Measurements from ENCODE around the gene CFTR. TPM values are rescaled to one million over a fixed set of nuclear protein-coding genes. Genes with fewer than 3 reads are reported as not detected.

Gene CFTR
- total and polyA plus RNA-seq, 10 of the 15 experiments (the other 5 are each of a cell fraction or from before 2014, with no cell fraction given) = 0.02 to 2.3 (median 0.21) TPM; not detected in 1

DNA sequence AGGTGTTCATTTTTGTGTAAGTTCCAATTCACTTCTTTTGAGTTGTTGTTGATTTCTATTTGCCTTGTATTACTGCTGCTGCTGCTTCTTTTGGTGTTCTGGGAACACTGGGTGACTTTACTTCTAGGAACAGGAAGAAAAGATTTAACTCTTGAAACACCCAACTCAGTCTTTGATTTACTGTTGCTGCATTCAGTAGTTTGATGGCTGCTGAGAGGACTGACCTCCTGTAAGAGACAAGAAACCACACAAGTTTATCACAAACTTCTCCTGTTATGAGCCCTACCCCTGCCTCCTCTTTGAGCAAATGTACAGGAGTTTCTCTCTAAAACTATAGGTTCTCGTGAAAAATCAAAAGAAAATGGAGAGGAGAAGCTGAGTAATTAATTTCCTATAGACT, 231.7 kb downstream of the CFTR start:
- POLR2A ChIA-PET = no interaction called here
- H3K4me1 ChIP-seq (ENCODE audit: control insufficient read depth, insufficient read depth, low read length) = no peaks in the 10 kb centered on the region
- H3K36me3 ChIP-seq (ENCODE audit: control insufficient read depth in 2 of 2, insufficient read depth in 2 of 2, low read length in 1 of 2) = no peaks in the 10 kb centered on the region
- no peak overlapping the region for H3K9ac ChIP-seq (ENCODE audit: control insufficient read depth, insufficient read depth, low read length)
- CTCF ChIA-PET = interaction anchor here (1.0 to 3.0 kb wide), 4 partner anchors 39 to 311 kb away, joined by 3 to 23 read pairs (median 15); no protein-coding TSS in a partner anchor
- H3K27me3 ChIP-seq (replicated peaks in 1 of 2; ENCODE audit: control insufficient read depth in 2 of 2, insufficient read depth in 2 of 2, low read length in 1 of 2) = no peaks in the 10 kb centered on the region
- H3K27ac ChIP-seq (ENCODE audit: control insufficient read depth, insufficient read depth) = no peak overlapping the region
- DNase-seq (ENCODE audit: low read depth, low spot score) = no peak
- no peak for FAIRE-seq
- SMC1A ChIA-PET (ENCODE audit: uncharacterized antibody, unreplicated experiment) = interaction anchor here (0.7 to 2.9 kb wide), 3 partner anchors 11 to 312 kb away, joined by 4 to 22 read pairs (median 4); no protein-coding TSS in a partner anchor
- no TSS peak for BruUV-seq (replicated peaks)
- ATAC-seq = no peak
- H3K9me3 ChIP-seq (replicated peaks; ENCODE audit: control insufficient read depth, insufficient read depth, low read length) = no peaks in the 10 kb centered on the region
- H3K4me2 ChIP-seq (ENCODE audit: control insufficient read depth, insufficient read depth) = no peak overlapping the region
- intact Hi-C loops (cut with micrococcal nuclease; ENCODE audit: unreplicated experiment) = no loop called here
- 8% methylated on average over 1 of the region's 1 CpG for WGBS (ENCODE audit: insufficient coverage, insufficient replicate concordance, low lambda C conversion rate, missing lambda C conversion rate)
- no peaks in the 10 kb centered on the region for H3K79me2 ChIP-seq (ENCODE audit: control insufficient read depth, insufficient read depth, low read length)
- RAD21 ChIA-PET (ENCODE audit: unreplicated experiment) = interaction anchor here (1.0 to 1.3 kb wide), 2 partner anchors 252 to 311 kb away, joined by 4 to 6 read pairs; no protein-coding TSS in a partner anchor
- in situ Hi-C loops (cut with MboI) = no loop called here
- H3K4me3 ChIP-seq = no peak overlapping the region
- no peaks in the 10 kb centered on the region for H4K20me1 ChIP-seq (ENCODE audit: control insufficient read depth, insufficient read depth)
- H2AFZ ChIP-seq (ENCODE audit: control insufficient read depth, low read depth, low read length) = no peak overlapping the region
- TF ChIP-seq IRF4 (IDR thresholded peaks at IDR 0.05; ENCODE audit: low read depth, low read length) (no peak), LARP7 (IDR thresholded peaks at IDR 0.05) (no peak), SUPT20H (IDR thresholded peaks at IDR 0.05; ENCODE audit: borderline replicate concordance, control insufficient read depth, low read depth, low read length) (no peak), SREBF1 (IDR thresholded peaks at IDR 0.05; ENCODE audit: low read length) (no peak), IKZF1 (conservative IDR thresholded peaks at IDR 0.05) (no peak), STAT1 (conservative IDR thresholded peaks at IDR 0.05) (no peak), CBX3 (IDR thresholded peaks at IDR 0.05; ENCODE audit: borderline replicate concordance, low read depth) (no peak), PAX8 (IDR thresholded peaks at IDR 0.05) (no peak), SUZ12 (IDR thresholded peaks at IDR 0.05; ENCODE audit: unreplicated experiment) (no peak), BRCA1 (IDR thresholded peaks at IDR 0.05; ENCODE audit: low read depth, low read length) (no peak), GABPA (IDR thresholded peaks at IDR 0.05; ENCODE audit: low read depth) (no peak)
- TF ChIP-seq, protein P1, sequence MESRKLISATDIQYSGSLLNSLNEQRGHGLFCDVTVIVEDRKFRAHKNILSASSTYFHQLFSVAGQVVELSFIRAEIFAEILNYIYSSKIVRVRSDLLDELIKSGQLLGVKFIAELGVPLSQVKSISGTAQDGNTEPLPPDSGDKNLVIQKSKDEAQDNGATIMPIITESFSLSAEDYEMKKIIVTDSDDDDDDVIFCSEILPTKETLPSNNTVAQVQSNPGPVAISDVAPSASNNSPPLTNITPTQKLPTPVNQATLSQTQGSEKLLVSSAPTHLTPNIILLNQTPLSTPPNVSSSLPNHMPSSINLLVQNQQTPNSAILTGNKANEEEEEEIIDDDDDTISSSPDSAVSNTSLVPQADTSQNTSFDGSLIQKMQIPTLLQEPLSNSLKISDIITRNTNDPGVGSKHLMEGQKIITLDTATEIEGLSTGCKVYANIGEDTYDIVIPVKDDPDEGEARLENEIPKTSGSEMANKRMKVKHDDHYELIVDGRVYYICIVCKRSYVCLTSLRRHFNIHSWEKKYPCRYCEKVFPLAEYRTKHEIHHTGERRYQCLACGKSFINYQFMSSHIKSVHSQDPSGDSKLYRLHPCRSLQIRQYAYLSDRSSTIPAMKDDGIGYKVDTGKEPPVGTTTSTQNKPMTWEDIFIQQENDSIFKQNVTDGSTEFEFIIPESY (IDR thresholded peaks at IDR 0.05) = no peak
- TF ChIP-seq, protein P2, sequence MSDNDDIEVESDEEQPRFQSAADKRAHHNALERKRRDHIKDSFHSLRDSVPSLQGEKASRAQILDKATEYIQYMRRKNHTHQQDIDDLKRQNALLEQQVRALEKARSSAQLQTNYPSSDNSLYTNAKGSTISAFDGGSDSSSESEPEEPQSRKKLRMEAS (IDR thresholded peaks at IDR 0.05; ENCODE audit: low read depth, low read length) = no peak
- TF ChIP-seq, protein P3, sequence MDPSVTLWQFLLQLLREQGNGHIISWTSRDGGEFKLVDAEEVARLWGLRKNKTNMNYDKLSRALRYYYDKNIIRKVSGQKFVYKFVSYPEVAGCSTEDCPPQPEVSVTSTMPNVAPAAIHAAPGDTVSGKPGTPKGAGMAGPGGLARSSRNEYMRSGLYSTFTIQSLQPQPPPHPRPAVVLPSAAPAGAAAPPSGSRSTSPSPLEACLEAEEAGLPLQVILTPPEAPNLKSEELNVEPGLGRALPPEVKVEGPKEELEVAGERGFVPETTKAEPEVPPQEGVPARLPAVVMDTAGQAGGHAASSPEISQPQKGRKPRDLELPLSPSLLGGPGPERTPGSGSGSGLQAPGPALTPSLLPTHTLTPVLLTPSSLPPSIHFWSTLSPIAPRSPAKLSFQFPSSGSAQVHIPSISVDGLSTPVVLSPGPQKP (IDR thresholded peaks at IDR 0.05; ENCODE audit: low read depth, low read length) = no peak
- TF ChIP-seq, protein P4, sequence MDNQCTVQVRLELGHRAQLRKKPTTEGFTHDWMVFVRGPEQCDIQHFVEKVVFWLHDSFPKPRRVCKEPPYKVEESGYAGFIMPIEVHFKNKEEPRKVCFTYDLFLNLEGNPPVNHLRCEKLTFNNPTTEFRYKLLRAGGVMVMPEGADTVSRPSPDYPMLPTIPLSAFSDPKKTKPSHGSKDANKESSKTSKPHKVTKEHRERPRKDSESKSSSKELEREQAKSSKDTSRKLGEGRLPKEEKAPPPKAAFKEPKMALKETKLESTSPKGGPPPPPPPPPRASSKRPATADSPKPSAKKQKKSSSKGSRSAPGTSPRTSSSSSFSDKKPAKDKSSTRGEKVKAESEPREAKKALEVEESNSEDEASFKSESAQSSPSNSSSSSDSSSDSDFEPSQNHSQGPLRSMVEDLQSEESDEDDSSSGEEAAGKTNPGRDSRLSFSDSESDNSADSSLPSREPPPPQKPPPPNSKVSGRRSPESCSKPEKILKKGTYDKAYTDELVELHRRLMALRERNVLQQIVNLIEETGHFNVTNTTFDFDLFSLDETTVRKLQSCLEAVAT (IDR thresholded peaks at IDR 0.05) = no peak
- TF ChIP-seq, protein P5, sequence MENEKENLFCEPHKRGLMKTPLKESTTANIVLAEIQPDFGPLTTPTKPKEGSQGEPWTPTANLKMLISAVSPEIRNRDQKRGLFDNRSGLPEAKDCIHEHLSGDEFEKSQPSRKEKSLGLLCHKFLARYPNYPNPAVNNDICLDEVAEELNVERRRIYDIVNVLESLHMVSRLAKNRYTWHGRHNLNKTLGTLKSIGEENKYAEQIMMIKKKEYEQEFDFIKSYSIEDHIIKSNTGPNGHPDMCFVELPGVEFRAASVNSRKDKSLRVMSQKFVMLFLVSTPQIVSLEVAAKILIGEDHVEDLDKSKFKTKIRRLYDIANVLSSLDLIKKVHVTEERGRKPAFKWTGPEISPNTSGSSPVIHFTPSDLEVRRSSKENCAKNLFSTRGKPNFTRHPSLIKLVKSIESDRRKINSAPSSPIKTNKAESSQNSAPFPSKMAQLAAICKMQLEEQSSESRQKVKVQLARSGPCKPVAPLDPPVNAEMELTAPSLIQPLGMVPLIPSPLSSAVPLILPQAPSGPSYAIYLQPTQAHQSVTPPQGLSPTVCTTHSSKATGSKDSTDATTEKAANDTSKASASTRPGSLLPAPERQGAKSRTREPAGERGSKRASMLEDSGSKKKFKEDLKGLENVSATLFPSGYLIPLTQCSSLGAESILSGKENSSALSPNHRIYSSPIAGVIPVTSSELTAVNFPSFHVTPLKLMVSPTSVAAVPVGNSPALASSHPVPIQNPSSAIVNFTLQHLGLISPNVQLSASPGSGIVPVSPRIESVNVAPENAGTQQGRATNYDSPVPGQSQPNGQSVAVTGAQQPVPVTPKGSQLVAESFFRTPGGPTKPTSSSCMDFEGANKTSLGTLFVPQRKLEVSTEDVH (IDR thresholded peaks at IDR 0.05; ENCODE audit: low read depth, partially characterized antibody) = no peak

Measured in GM12878 (cell line).